ENCODE data around the gene CHRD.

The CHRD gene

DNA sequence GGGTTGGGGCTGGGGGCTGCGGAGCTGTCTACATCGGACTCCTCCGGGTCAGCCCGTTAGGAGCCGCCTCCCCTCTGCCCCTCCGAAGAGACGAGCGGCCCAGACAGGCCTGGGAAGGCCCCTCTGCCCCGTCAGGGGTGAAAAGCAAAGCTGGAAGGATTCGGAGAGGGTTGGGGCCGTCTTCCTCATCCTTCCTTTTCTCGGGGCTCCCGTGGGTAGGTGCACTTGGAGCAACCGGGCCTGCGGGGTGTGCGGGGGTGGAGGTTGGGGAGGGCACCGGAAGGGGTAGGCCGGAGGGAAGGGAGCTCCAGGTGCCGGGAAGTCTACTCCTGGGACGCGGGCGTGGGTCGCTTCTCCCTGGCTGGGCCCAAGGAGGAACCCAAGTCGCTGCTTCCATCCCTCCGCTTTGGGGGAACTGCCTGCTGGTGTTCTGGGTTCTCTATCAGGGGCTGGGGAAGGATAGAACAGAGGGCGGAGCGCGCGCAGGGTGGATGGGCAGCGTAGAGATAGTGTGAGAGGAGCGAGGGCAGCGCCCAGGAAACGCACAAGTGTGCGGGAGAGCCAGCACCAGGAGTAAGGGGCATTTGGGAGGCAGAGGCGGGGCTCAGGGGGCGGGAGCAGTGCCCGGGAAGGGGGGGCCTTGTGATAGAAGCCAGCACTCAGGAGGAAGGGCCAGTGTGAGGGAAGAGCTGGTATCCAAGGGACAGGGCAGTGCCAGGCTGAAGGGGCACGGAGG is 17.8 kb upstream of the CHRD start:
- peak; percentile 27 for DNase-seq

DNA sequence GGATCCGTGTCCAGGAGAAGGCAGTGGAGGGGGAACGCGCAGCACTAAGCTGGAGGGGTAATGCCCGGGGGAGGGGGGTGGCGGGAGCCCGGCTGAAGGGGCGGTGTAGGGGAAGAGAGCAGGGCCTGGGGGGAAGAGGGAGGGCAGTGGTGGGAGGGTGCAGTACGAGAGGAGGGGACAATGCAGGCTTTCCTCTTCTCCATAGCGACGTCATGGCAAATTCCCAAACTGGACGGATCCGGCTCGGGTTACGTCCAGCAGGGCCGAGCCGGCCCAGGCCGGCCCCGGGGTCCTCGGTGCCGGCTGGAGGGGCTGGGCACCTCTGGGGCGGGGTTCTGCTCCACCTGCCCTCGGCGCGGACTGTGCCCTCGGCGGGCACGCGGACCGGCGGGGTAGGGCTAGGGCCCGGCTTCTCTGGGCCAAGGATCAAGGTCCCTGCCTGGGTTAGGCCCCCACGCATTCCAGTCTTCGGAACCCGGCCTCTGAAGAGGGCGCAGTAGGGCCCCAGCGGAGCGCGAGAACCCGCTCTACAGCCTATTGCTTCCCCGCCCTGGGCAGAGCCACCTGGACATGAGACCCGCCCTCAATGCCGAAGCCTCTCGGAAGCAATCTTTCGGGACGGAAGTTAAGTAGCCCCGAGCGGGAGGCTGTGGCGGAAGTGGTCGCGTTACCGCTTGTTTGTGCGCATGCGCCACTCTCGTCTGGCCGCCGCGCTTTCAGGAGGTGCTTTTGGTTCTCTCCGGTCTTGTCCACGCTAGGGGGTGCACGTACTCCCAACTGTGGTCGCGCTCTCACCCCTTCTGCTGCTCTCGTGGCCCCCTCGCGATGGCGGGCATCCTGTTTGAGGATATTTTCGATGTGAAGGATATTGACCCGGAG is 16.9 kb upstream of the CHRD start:
- peak; percentile 93 for DNase-seq

DNA sequence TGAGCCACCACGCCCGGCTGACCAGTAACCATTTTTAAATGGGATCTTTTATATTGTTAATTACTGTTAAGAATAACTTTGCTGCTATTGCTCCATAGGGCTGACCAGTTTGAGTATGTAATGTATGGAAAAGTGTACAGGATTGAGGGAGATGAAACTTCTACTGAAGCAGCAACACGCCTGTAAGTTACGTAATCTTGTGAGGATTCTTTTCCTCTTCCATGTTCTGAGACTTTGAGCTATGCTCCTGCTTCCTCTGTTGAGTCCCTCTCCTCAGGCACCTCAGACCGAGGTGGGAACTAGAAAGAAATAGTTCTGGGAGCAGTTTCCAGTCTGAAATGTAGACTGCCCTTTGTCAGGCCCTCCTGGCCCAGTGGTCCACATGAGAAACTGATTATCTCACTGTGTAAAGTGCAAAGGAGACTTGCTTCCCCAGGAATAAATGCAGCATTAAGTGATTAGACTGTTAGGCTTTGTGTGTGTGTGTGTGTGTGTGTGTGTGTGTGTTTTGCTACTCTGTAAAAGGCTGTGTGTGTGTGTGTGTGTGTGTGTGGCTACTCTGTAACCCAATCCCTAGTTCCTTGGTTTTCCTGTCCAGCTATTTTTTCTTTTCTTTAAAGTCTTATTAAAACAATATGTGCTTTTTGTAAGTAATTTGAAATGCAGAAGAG is 13.1 kb upstream of the CHRD start:
- DNase-seq, result no peak

DNA sequence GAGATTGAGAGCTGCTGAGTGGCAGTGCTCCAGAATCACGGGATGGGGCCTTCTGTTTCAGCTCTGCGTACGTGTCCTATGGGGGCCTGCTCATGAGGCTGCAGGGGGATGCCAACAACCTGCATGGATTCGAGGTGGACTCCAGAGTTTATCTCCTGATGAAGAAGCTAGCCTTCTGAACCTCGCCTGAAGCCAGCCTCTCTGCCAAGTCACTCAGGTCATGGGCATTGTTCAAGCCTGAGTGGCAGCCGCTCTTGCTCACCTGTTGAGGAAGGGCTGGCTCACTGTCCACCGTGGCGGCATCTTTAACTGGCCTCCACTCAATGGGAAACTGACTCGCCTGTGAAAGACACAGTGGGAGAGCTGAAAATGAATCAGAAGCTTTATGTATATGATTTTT is 11.7 kb upstream of the CHRD start:
- DNase-seq, result no peak

DNA sequence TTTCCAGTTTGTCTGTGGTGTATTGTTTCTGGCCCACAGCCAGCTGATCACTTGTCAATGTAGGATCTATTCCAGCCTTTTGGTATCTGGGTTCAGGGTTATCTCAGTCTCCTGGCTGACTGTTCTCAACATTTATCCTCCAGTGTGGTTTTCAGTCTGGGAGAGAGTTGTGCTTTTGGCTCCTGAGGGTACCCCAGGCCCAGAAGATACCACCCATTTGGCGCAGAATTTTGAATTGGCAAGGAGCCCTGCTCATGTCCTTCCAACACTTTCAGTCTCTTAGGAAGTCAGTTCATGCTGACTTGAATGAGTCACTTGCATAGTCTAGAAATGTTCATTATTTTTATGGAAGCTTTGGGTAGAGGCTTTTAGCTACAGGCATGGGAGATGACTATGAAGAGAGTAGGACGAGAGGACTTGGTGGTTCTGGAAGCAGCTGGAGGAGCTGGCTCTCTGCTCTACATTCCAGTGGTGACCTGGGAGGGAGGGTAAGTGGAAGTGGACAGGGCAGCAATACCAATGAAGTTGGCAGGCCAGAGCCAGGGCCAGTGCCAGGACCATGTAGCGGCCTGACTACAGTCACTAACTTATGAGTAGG is 11.2 kb upstream of the CHRD start:
- no peak for DNase-seq

DNA sequence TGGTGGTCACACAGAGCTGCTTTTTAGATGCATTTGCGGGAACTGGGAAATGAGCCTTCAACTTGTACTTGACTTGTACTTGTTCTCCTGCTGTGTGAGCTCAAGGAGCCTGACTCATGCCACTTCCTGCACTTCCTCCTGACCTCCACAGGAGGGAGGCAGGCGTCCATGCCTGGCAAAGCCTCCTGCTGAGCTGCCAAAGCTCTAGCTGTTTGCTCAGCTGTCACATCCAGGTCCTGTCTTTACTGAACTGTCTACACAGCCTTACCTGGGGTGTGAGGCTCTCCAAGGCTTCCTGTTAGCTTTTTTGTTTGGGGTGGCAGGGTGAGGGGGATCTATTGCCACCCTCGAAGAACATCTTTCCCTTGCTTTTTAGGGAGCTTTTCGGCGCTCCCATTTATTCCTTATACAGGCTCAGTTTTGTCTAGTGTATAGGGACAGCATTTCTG is 8.3 kb upstream of the CHRD start:
- peak; percentile 52 for DNase-seq

DNA sequence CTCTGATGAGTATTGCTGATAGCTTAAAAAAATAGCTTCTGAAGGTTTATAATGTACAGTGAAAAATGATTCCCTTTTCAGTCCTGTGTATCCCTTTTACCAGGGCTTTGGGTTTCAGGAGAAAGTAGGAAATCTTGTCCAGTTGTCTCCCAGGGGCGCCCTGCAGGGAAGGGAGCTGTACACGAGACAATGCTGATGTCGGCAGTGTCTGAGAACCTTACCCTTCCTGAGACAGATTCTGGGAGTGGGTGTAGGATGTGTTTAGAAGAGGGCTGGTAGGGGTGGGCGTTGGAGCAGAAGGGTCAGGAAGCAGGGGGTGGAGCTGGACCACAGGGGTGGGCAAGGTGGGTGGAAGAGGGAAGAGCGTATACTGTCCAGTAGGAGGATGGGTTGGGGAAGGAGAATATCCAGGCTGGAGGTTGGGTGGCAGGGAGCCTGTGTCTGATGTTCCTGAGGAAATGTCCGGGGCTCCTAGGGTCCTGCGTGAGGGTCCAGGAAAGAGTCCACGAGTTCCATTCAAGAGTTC is 7.5 kb upstream of the CHRD start:
- DNase-seq, result no peak

DNA sequence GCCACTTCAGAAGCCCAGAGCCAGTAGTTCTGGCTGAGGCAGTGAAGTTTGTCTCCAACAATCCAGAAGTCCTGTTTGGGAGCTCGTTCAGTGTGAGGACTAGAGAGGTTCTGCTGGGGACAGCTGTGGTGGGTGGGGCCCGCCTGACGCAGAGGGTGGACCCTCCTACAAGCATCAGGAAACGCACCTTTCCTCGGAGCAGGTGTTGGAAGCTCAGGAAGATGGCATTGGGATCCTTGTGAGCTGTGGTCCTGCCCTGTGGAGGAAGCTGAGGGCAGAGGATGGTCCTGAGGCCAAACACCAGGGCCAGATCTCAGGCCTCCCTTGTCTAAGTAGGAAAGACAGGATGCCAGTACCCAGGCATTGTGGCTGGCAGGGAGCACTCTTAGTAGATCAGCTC is 6.9 kb upstream of the CHRD start:
- DNase-seq, result no peak

DNA sequence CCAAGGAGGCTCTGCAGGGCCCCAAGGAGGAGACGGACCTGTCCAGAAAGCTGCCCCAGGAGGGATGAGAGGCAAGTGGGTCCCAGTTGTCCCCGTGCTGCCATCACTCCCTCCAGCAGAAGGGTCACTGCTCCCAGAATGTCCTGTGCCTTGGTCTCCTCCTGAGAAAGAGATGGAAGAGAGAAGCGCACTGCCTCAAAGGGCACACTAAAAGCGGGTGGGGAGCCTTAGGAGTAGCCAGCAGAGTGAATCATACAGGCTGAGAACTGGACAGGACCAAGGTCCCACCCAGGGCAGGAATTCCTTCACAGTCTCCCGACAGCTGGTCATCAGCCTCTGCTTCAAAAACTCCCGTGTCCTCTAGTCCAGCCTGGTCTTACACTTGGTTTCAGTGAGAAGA is 6.4 kb upstream of the CHRD start:
- no peak for DNase-seq

DNA sequence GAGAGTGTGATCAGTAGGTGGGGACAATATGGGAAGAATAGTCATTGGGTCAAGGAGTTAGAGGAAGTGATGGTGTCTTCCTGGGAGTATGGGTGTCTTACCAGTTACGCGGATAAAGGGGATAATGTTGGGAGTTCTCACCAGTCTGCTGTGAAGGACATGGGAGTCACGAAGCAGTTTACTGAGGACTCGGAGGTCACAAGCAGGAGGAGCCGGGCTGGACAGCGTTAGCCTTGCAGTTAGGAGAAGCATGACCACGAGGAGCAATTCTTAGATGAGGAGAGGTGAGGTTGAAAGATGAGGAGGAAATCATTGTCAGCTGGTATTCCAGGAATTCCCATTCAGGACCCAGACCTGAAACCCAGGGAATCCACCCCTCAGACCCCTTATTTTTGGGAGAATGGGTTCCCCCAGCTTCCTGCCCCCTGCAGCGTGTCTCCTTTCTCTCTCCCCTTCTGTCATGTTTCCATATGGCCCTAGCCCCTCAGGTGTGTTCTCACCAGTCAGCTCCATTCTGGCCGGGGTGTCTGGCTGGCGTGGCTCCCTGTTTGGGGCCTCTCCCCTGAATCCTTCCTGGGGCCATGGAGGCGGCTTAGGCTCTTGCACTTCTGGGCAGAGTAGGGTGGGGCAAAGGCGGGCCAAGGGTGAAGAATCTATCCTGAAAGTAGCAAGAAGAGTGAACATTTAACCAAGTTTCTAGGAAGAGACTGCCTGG is 4.0 kb upstream of the CHRD start:
- DNase-seq, result no peak

DNA sequence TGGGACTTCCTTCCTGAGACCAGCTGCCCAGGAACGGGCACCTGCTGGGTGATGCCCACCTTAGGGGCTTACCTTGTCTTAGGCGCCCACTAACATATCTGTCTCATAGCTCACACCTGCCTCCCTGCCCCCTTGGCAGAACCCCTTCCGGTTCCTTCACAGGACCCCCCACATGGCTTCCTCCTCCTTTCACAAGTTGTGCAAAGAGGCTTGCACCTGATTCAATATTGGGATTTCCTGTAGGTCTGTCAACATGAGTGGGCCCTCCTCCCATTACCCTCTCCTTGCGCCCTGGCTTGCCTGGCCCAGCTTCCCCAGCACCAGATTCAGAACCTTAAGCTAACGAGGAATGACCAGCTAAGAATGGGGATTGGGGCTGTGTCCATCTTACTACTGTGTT is 2.5 kb upstream of the CHRD start:
- DNase-seq, result no peak

DNA sequence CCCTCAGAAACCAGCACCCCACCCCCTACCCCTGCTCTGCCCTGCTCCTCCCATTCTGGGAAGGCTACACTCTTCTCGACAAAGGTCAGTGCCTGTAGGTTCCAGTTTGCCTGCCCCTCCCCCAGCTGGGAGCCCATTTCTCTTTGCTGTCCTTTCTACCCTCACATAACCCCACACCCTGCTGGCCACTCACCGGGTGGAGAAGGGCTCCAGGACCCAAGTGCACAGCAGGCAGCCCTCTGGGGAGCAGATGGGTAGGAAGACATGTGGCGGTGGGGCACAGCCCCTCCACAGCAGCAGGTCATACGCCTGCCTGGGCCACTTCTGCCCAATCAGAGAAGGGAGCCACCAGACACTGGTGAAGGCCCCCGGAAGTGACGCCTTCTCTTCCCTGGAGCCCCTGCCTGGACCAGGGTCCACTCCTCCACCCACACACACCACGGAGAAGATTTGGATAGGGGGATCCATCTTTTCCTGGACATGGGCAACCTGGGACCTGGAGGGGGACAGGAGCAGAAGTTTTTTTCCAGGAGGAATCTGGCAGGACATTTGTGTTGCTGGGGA is 1.9 kb upstream of the CHRD start, which contains the start of gene THPO:
THPO (minus strand) TSS at position 326 of the 564 bp plus-strand sequence. CDS start 1,948 bp downstream, outside the sequence.
- DNase-seq, result no peak

DNA sequence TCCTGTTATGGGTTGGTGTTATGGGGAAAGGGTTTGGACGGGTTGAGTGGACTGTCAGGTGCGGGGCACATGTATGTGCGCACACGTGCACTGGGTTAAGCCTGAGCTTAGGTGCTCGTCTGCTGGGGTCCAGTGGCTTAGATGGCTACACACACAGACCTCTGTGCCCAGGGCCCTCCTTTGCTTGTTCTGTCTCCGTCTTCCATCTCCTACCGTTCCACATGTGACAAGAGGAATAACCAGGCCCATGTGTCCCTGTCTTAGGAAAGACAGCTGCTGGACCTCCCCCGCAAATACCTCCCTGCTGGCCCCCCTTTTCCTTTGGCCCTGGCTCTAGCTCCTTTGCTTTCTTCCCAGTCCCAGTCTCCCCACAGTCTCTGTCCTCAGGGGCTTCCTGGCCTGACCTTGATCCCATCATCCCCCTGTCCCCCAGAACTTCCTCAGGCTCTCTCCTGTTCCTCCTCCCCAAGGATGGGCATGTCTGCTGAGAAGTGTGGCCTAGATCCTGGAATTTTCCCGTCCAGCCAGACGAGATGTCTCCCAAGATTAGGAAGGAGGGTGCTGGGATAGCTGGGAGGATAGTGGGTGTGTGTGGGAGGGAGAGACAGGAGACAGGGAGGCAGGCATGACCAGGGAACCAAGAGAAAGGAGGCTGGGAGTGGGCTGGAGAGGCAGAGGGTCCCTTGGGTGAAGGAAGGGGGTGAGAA is 1.1 kb upstream of the CHRD start:
- no peak for DNase-seq

DNA sequence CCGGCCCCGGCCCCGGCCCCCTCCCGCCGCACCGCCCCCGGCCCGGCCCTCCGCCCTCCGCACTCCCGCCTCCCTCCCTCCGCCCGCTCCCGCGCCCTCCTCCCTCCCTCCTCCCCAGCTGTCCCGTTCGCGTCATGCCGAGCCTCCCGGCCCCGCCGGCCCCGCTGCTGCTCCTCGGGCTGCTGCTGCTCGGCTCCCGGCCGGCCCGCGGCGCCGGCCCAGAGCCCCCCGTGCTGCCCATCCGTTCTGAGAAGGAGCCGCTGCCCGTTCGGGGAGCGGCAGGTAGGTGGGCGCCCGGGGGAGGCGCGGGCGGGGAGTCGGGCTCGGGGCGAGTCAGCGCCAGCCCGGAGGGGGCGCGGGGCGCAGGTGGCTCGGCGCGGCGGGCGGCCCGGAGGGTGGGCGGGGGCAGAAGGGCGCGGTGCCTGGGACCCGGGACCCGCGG is 352 bp downstream of the CHRD start:
- no peak for DNase-seq

DNA sequence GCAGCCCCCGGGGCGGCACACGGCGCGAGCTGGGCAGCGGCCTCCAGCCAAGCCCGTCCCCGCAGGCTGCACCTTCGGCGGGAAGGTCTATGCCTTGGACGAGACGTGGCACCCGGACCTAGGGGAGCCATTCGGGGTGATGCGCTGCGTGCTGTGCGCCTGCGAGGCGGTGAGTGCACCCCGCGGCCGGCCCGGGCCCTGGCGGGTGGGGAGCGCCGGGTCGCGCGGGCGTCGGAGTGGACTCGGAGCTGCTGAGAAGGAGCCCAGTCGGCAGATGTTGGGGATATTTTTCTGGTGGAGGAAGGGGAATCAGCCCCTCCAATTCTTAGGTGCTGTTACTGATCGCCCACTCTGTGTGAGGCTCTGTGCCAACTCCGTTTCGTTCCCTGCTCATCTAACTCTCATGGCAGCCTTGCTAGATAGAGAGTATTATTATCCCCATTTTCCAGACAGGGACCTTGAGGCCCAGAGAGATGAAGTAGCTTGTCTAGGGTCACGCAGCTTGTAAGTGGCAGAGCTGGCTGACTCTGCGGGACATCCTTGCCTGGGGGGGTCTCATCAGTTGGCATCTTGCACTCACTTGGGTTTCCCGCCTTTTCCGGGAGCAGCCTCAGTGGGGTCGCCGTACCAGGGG is 890 bp downstream of the CHRD start:
- no peak for DNase-seq

DNA sequence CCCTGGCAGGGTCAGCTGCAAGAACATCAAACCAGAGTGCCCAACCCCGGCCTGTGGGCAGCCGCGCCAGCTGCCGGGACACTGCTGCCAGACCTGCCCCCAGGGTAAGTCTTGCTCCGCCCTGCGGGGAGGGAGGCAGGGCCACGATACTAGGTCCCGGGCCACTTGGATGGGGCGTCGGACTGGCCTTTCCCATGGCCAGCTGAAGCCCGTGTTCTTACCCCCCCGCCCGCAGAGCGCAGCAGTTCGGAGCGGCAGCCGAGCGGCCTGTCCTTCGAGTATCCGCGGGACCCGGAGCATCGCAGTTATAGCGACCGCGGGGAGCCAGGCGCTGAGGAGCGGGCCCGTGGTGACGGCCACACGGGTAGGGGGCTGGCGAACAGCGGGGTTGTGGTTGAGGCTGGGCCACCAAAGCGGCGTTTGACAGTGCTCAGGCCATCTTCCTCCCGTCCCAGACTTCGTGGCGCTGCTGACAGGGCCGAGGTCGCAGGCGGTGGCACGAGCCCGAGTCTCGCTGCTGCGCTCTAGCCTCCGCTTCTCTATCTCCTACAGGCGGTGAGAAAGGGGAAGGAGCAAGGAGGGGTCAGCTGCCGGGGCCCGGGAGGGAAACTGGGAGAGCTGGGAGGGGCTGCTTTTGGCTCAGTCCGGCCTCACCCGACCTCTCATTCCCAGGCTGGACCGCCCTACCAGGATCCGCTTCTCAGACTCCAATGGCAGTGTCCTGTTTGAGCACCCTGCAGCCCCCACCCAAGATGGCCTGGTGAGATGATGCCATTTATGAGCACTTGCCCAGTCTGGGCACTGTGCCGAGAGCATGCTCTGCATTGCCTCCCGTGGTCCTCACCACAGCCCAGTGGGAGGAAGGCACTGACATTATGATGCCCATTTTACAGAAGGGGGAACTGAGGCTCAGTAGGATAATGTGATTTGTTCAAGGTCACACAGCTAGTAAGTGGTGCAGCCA is 1.7 kb downstream of the CHRD start:
- no peak for DNase-seq

DNA sequence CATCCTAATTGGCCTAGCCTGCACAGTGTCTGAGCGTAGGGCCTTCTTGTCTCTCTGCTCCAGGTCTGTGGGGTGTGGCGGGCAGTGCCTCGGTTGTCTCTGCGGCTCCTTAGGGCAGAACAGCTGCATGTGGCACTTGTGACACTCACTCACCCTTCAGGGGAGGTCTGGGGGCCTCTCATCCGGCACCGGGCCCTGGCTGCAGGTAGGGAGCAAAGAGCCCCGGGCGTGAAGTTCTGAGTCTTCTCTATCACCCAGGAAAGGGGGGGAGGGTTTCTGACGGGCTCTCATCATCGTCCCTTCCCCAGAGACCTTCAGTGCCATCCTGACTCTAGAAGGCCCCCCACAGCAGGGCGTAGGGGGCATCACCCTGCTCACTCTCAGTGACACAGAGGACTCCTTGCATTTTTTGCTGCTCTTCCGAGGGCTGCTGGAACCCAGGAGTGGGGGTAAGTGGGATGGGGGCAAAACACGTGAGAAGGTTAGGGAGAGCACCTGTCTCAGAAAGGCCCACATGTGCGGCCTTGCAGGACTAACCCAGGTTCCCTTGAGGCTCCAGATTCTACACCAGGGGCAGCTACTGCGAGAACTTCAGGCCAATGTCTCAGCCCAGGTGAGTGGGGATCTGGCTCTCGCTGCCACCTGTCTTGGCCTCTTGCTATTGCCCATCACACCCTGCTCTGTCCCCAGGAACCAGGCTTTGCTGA is 2.6 kb downstream of the CHRD start:
- DNase-seq, result no peak

DNA sequence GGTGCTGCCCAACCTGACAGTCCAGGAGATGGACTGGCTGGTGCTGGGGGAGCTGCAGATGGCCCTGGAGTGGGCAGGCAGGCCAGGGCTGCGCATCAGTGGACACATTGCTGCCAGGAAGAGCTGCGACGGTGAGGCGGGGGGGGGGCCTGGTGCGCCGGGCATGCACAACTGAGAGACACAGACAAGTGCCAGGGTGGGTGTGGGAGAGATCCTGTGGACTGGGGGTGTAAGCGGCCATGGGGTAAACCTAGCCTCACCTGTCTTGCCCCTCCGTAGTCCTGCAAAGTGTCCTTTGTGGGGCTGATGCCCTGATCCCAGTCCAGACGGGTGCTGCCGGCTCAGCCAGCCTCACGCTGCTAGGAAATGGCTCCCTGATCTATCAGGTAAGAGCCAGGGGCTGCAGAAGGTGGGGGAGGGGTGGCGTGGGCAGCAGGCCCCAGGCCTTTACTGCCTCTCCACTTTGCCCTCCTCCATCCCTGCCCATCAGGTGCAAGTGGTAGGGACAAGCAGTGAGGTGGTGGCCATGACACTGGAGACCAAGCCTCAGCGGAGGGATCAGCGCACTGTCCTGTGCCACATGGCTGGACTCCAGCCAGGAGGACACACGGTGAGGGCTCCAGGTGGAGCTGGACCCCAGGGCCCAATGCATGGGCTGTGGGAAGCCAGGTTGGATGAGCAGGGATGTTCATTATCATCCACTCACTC is 3.3 kb downstream of the CHRD start:
- no peak for DNase-seq
